ENCODE results near the gene SMTNL1.
A peak's percentile ranks its signal among the peaks of the same experiment; 100 is the strongest.

The SMTNL1 gene

GRCh38 chr11:57536947-57537619 lies at the start of gene SMTNL1:
TSS of gene SMTNL1 (plus strand) at chr11:57537595. CDS start at chr11:57542643, 5,048 bp downstream.
- DNase-seq (ENCODE audit: low spot score), result no peak

GRCh38 chr11:57487920-57488659 lies 49.3 kb upstream of the SMTNL1 start:
- DNase-seq (ENCODE audit: low spot score), result no peak

GRCh38 chr11:57490456-57491248 lies 46.7 kb upstream of the SMTNL1 start:
- no peak for DNase-seq (ENCODE audit: low spot score)

GRCh38 chr11:57491371-57492061 lies 45.9 kb upstream of the SMTNL1 start:
- no peak for DNase-seq (ENCODE audit: low spot score)

GRCh38 chr11:57493507-57494503 lies 43.6 kb upstream of the SMTNL1 start:
- peak; percentile 68 for DNase-seq (ENCODE audit: low spot score)

GRCh38 chr11:57496109-57496820 lies 41.1 kb upstream of the SMTNL1 start:
- no peak for DNase-seq (ENCODE audit: low spot score)

GRCh38 chr11:57497303-57498247 lies 39.8 kb upstream of the SMTNL1 start:
- no peak for DNase-seq (ENCODE audit: low spot score)

DNA sequence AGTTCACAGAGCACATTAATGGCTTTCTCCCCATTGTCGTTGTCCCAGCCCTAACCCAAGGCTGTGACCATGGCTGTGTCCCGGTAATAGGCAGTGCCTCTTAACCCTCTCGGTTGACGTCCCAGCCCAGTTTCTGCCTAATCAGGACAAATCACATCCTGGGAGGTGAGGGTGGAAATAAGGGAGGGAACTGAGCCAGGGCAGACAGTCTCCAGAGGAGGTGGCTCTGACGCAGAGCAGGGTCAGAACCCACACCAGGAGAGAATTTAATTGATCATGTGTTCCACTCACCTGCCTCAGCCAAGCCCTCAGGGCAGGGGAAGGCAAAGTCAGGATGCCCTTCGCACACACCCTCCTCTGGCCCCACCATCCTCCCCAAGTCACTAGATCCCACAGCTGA lies 38.9 kb upstream of the SMTNL1 start:
- no peak for DNase-seq (ENCODE audit: low spot score)

DNA sequence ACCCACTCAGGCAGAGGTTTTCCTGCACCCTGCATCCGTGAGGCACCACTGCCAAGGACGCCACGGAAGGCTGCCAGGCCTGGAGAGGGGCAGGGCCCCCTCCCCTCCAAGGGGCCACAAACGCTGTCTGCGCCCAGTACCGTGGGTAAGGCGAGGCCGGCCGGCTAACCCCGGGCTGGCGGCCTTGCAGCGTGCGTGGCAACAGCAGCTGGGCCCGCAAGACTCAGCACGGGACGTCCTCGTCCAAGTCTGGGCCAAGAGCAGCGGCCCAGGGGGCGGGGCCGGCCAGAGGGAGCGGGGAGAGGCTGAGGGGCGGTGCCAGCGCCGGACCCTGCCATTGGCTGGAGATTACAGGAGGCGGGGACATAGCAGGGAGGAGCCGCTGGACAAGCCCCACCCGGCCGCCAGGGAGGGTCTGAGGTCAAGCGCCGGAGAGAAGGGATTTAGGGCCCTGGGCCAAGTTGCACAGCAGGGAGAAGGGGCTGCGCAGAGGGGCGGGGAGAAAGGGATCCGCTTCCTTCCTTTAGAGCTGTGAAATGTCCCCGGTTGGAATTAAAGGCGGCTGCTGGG lies 37.9 kb upstream of the SMTNL1 start:
- DNase-seq (ENCODE audit: low spot score), result peak; percentile 75

- DNase-seq (ENCODE audit: low spot score), result no peak
These were observed 37.4 kb upstream of the SMTNL1 start for GRCh38 chr11:57499983-57500461.

- DNase-seq (ENCODE audit: low spot score), result no peak
These were observed 36.9 kb upstream of the SMTNL1 start for GRCh38 chr11:57500515-57500914.

GRCh38 chr11:57500926-57501325 lies 36.5 kb upstream of the SMTNL1 start:
- no peak for DNase-seq (ENCODE audit: low spot score)

GRCh38 chr11:57501953-57502352 lies 35.4 kb upstream of the SMTNL1 start:
- no peak for DNase-seq (ENCODE audit: low spot score)

GRCh38 chr11:57502376-57502775 lies 35.0 kb upstream of the SMTNL1 start:
- no peak for DNase-seq (ENCODE audit: low spot score)

DNA sequence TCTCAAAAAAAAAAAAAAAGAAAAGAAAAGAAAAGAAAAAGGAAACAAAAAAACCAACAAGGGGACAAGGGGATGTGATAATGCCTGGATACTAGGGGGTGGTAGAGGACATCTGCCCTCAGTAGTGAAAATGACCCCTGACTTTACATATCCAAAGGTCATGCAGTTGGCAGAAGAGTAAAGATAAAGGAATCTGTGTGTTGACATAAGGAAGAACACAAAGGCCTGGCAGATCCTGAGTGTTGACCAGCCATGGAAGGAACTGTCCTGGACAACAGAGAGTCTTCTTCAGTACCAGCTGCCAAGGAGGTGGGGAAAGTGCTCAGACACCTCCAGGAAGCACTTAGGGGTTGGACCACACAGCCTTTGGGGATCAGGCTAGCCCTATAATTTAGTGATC lies 34.5 kb upstream of the SMTNL1 start:
- DNase-seq (ENCODE audit: low spot score), result no peak

DNA sequence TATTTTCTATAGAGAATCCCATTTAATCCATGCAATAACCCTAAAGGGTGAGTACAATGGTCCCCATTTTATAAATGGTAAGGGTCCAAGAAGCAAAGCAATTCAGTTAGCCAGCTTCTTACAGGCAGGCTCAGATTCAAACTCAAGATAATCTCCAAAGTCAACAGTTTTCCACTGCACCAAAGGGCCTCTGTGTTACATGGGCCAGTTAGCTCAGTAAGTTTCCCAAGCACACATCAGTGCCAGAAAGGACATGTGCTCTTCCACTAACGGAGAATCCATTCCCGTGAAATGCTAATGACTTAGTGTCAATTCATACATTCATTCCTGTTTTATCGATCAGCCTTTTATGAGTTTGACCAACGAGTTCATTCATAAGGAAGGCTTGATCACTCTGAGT lies 32.9 kb upstream of the SMTNL1 start:
- no peak for DNase-seq (ENCODE audit: low spot score)

DNA sequence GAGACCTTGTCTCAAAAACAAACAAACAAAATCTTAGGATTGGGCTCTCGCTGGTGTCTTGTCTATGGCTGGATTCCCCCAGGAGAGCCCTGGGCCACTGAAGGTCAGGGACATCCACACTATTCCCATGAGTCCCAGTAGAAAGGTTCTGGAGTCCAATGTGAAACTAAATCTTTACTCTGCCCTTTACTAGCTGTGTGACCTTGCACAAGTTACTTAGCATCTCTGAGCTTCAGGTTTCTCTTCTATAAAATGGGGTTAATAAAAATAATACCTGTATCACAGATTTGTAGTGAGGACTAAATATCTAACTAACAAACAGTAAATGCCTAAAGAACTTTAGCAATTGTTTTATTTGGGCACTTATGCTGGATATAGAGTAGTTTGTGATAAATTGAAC lies 30.9 kb upstream of the SMTNL1 start:
- DNase-seq (ENCODE audit: low spot score), result no peak

GRCh38 chr11:57508341-57509170 lies 28.8 kb upstream of the SMTNL1 start:
- no peak for DNase-seq (ENCODE audit: low spot score)

Measured in LoVo (cell line).